DOHH2 (cell line): ENCODE measurements around the gene CTNND1.

Experiments used
- CTCF ChIP-seq: fragments of 200-600 bp; sonication (generic); IDR thresholded peaks from one replicate; pipeline ENCODE4 v1.5.1; 2014; ENCODE audit warnings: antibody characterized with exemption, mild to moderate bottlenecking, low read depth, low read length; ENCODE audit not compliant: poor library complexity, severe bottlenecking
- EZH2phosphoT487 ChIP-seq: fragments of 200-600 bp; sonication (generic); IDR thresholded peaks from 2 replicates; pipeline ENCODE4 v1.6.1; 2017; ENCODE audit warnings: borderline replicate concordance, mild to moderate bottlenecking, antibody characterized with exemption, low read length, moderate library complexity, mixed read lengths

- TF ChIP-seq CTCF, result no peak
- TF ChIP-seq EZH2phosphoT487, result no peak
These were observed 16.4 kb upstream of the CTNND1 start for GRCh38 chr11:57745206-57745605.
